IMR-90 (cell line): Measurements from ENCODE around the gene EVI5. TPM values are rescaled to one million over a fixed set of nuclear protein-coding genes. Genes with fewer than 3 reads are reported as not detected.

Source experiments
- ATAC-seq: fragments of 200-7000 bp; cut with Tn5 transposase; 2 replicates; pipeline ENCODE4 v1.9.1; 2020; ENCODE audit warnings: low read depth, mild to moderate bottlenecking, moderate library complexity
- BruUV-seq: library from RNA; stranded (reverse); fragments of 400-500 nt; replicated peaks from 2 replicates; lab custom pipeline; 2021; lab: Mats Ljungman, UMichigan
- CTCF ChIA-PET: fragments of 300-600 bp; formaldehyde crosslinking; extraction: SDS; loops from one replicate; lab custom pipeline; 2021; ENCODE audit warnings: antibody characterized with exemption; lab: Yijun Ruan, JAX
- POLR2A ChIA-PET: fragments of 300-600 bp; sonication (Branson Sonifier 250); formaldehyde crosslinking; loops from one replicate; lab custom pipeline; 2022; ENCODE audit warnings: antibody characterized with exemption; ENCODE audit not compliant: unreplicated experiment; lab: Charles Lee
- DNase-seq: peaks from one replicate; pipeline ENCODE4 v3.0.0; 2013
- H2AFZ ChIP-seq: replicated peaks from 2 replicates; pipeline ENCODE3; 2013; ENCODE audit warnings: low read length, mild to moderate bottlenecking; ENCODE audit not compliant: poor library complexity
- H2AK5ac ChIP-seq: 2 replicates; pipeline ENCODE4 v1.6.1; 2013; ENCODE audit warnings: low read depth, low read length, inconsistent platforms
- H2AK9ac ChIP-seq: replicated peaks from 2 replicates; pipeline ENCODE3; 2013; ENCODE audit warnings: mild to moderate bottlenecking, low read depth, low read length, moderate library complexity; ENCODE audit not compliant: poor library complexity
- H2BK120ac ChIP-seq: 2 replicates; pipeline ENCODE4 v1.6.1; 2013; ENCODE audit warnings: low read depth, low read length, inconsistent platforms
- H2BK15ac ChIP-seq: 3 replicates; pipeline ENCODE4 v1.6.1; 2013; ENCODE audit warnings: low read depth, low read length, inconsistent platforms
- H2BK20ac ChIP-seq: 2 replicates; pipeline ENCODE4 v1.6.1; 2013; ENCODE audit warnings: low read depth, mild to moderate bottlenecking, inconsistent platforms, low read length, moderate library complexity
- H2BK5ac ChIP-seq: 2 replicates; pipeline ENCODE4 v1.6.1; 2013; ENCODE audit warnings: mild to moderate bottlenecking, low read depth, low read length, inconsistent platforms; ENCODE audit not compliant: poor library complexity, severe bottlenecking
- H3K14ac ChIP-seq: replicated peaks from 2 replicates; pipeline ENCODE4 v1.6.1; 2013; ENCODE audit warnings: low read depth, low read length, inconsistent platforms
- H3K18ac ChIP-seq: 2 replicates; pipeline ENCODE4 v1.6.1; 2013; ENCODE audit warnings: low read depth, low read length, control low read depth
- H3K23ac ChIP-seq: 2 replicates; pipeline ENCODE4 v1.6.1; 2013; ENCODE audit warnings: low read depth, low read length, inconsistent platforms
- H3K27ac ChIP-seq: 2 replicates; pipeline ENCODE4 v1.5.1; 2013; ENCODE audit warnings: mild to moderate bottlenecking, control low read depth, low read length; ENCODE audit not compliant: insufficient read depth
- H3K27me3 ChIP-seq: 2 replicates; pipeline ENCODE4 v1.6.1; 2013; ENCODE audit warnings: low read length; ENCODE audit not compliant: control insufficient read depth, insufficient read depth
- H3K36me3 ChIP-seq: 2 replicates; pipeline ENCODE4 v1.6.1; 2013; ENCODE audit warnings: low read length, mixed read lengths; ENCODE audit not compliant: control insufficient read depth, insufficient read depth
- H3K4ac ChIP-seq: 2 replicates; pipeline ENCODE4 v1.6.1; 2013; ENCODE audit warnings: low read depth, low read length, inconsistent platforms
- H3K4me1 ChIP-seq: 2 replicates; pipeline ENCODE4 v1.6.1; 2013; ENCODE audit warnings: low read length, mixed read lengths; ENCODE audit not compliant: control insufficient read depth, insufficient read depth
- H3K4me2 ChIP-seq: 2 replicates; pipeline ENCODE4 v1.6.1; 2013; ENCODE audit warnings: low read depth, mild to moderate bottlenecking, control low read depth, low read length, moderate library complexity
- H3K4me3 ChIP-seq: 2 replicates; pipeline ENCODE4 v1.5.1; 2013; ENCODE audit warnings: low read depth, mild to moderate bottlenecking, control low read depth, low read length, moderate library complexity; ENCODE audit not compliant: insufficient read depth
- H3K56ac ChIP-seq: 2 replicates; pipeline ENCODE4 v1.6.1; 2013; ENCODE audit warnings: low read length, inconsistent platforms; ENCODE audit not compliant: insufficient read depth; ENCODE audit errors: extremely low read depth
- H3K79me1 ChIP-seq, 2 experiments: 2 replicates each; pipeline ENCODE4 v1.6.1; 2013; ENCODE audit warnings: low read length in 2 of 2, inconsistent platforms in 1 of 2, low read depth in 1 of 2
- H3K9ac ChIP-seq: 2 replicates; pipeline ENCODE4 v1.6.1; 2013; ENCODE audit warnings: low read depth, low read length, control low read depth
- H3K9me1 ChIP-seq: 2 replicates; pipeline ENCODE4 v1.6.1; 2013; ENCODE audit warnings: low read length, inconsistent platforms; ENCODE audit not compliant: insufficient read depth
- H3K9me3 ChIP-seq: 2 replicates; pipeline ENCODE4 v1.6.1; 2013; ENCODE audit warnings: low read length; ENCODE audit not compliant: control insufficient read depth, insufficient read depth
- H4K20me1 ChIP-seq: 2 replicates; pipeline ENCODE4 v1.6.1; 2013; ENCODE audit warnings: low read length, inconsistent platforms; ENCODE audit not compliant: insufficient read depth
- H4K5ac ChIP-seq: 2 replicates; pipeline ENCODE4 v1.6.1; 2013; ENCODE audit warnings: mild to moderate bottlenecking, low read depth, low read length, control low read depth
- H4K8ac ChIP-seq, 2 experiments: 2 replicates each; pipeline ENCODE4 v1.6.1; 2013; ENCODE audit warnings: low read depth in 2 of 2, low read length in 2 of 2, control low read depth in 1 of 2, inconsistent platforms in 1 of 2
- H4K91ac ChIP-seq: 2 replicates; pipeline ENCODE4 v1.6.1; 2013; ENCODE audit warnings: low read depth, low read length, inconsistent platforms; ENCODE audit not compliant: insufficient read depth
- BHLHE40 ChIP-seq: fragments of 150-350 bp; IDR thresholded peaks from 2 replicates; pipeline ENCODE4 v1.6.1; 2016; ENCODE audit warnings: mild to moderate bottlenecking, low read depth, low read length
- CEBPB ChIP-seq: IDR thresholded peaks from 2 replicates; pipeline ENCODE4 v1.6.1; 2012; ENCODE audit warnings: low read depth, low read length, improper control_type of control experiment
- CHD1 ChIP-seq: IDR thresholded peaks from 2 replicates; pipeline ENCODE4 v1.6.1; 2012; ENCODE audit warnings: low read depth, low read length, improper control_type of control experiment
- FOS ChIP-seq: fragments of 150-350 bp; IDR thresholded peaks from 2 replicates; pipeline ENCODE4 v1.6.1; 2016; ENCODE audit warnings: low read depth, low read length
- MAFK ChIP-seq: IDR thresholded peaks from 2 replicates; pipeline ENCODE4 v1.6.1; 2012; ENCODE audit warnings: low read depth, low read length, improper control_type of control experiment
- MAZ ChIP-seq: IDR thresholded peaks from 2 replicates; pipeline ENCODE4 v1.6.1; 2012; ENCODE audit warnings: low read depth, mild to moderate bottlenecking, low read length, improper control_type of control experiment, moderate library complexity, borderline replicate concordance
- MXI1 ChIP-seq: IDR thresholded peaks from 2 replicates; pipeline ENCODE4 v1.6.1; 2012; ENCODE audit warnings: low read depth, mild to moderate bottlenecking, low read length, moderate library complexity, borderline replicate concordance
- RAD21 ChIP-seq: IDR thresholded peaks from 2 replicates; pipeline ENCODE4 v1.6.1; 2012; ENCODE audit warnings: low read length, improper control_type of control experiment
- RFX5 ChIP-seq: IDR thresholded peaks from 2 replicates; pipeline ENCODE4 v1.8.0; 2012; ENCODE audit warnings: low read depth, mild to moderate bottlenecking, low read length, moderate library complexity
- SMC3 ChIP-seq: fragments of 150-350 bp; IDR thresholded peaks from 2 replicates; pipeline ENCODE4 v1.6.1; 2016; ENCODE audit warnings: low read depth, mild to moderate bottlenecking, antibody characterized with exemption, low read length, moderate library complexity
- USF2 ChIP-seq: fragments of 150-350 bp; IDR thresholded peaks from 2 replicates; pipeline ENCODE4 v1.6.1; 2017; ENCODE audit warnings: mild to moderate bottlenecking, antibody characterized with exemption, low read length, low read depth
- WGBS, 2 experiments: methylation state at CpG; one replicate each; pipeline versions ENCODE4 v1.1.5 to v1.1.7; 2013; ENCODE audit warnings: missing lambda C conversion rate in 2 of 2; ENCODE audit not compliant: insufficient read length in 1 of 2; ENCODE audit errors: extremely low coverage in 2 of 2; 5-methylcytosine and 5-hydroxymethylcytosine counted together
- dilution Hi-C: fragments of 300-500 bp; cut with HindIII; formaldehyde crosslinking; loops from one replicate; pipeline ENCODE4 v1.14.3; 2018; ENCODE audit warnings: low sequenced_read_pairs; ENCODE audit not compliant: unreplicated experiment
- in situ Hi-C: fragments of 300-500 bp; cut with MboI; formaldehyde crosslinking; loops from 3 replicates; pipeline ENCODE4 v1.14.3; 2019; ENCODE audit warnings: low sequenced_read_pairs, inconsistent platforms, mixed read lengths
- intact Hi-C: fragments of 100-400 bp; cut with micrococcal nuclease; formaldehyde crosslinking; loops from 2 replicates; pipeline ENCODE4 v1.10.0; 2022
- polyA plus RNA-seq, 3 experiments: library from polyadenylated mRNA; depleted of rRNA; stranded (reverse); fragments of >200 nt; gene quantifications; 2 replicates each; pipeline ENCODE4 v1.2.3, GENCODE V29; 2012; ENCODE audit warnings: low replicate concordance in 1 of 3
- total RNA-seq: library from RNA; depleted of rRNA; stranded (reverse); fragments of >200 nt; gene quantifications from 2 replicates; pipeline ENCODE4 v1.2.3, GENCODE V29; 2012

The EVI5 gene
- total and polyA plus RNA-seq, 2 of the 4 experiments (the other 2 are of a cell fraction): 13.9 to 26.9 TPM

- H3K4me2 ChIP-seq: no peak overlapping the region; the same call in 1 of the 2 replicates
- POLR2A ChIA-PET: no interaction called here
- no CpG with 5 or more reads among the region's 7 CpGs for WGBS, 2 experiments
Observed at GRCh38 chr1:92487078-92487605, 297.8 kb downstream of the EVI5 start.

More at GRCh38 chr1:92487078-92487605, 297.8 kb downstream of the EVI5 start:
- Histone ChIP-seq H4K8ac (no peak overlapping the region), H3K4me1 (peaks cover 6% of the 10 kb centered on the region), H3K79me1 (no peaks in the 10 kb centered on the region), H3K9me3 (no peaks in the 10 kb centered on the region; the same call in 1 of the 2 replicates), H3K23ac (peak overlapping the region; percentile 52; the same call in 1 of the 2 replicates), H2BK120ac (no peak overlapping the region), H2AK5ac (no peak overlapping the region), H3K56ac (no peak overlapping the region), H2AK9ac (no peak overlapping the region), H3K9ac (no peak overlapping the region), H3K27ac (no peak overlapping the region), H3K14ac (no peak overlapping the region), H3K9me1 (no peaks in the 10 kb centered on the region), H4K91ac (no peak overlapping the region), H4K20me1 (peaks cover 11% of the 10 kb centered on the region), H3K4me3 (no peak overlapping the region), H4K5ac (no peak overlapping the region), H3K18ac (no peak overlapping the region), H3K27me3 (peaks cover 70% of the 10 kb centered on the region), H2AFZ (peak overlapping the region; percentile 51), H2BK5ac (no peak overlapping the region), H3K4ac (no peak overlapping the region), H2BK15ac (no peak overlapping the region), H3K36me3 (no peaks in the 10 kb centered on the region), H2BK20ac (no peak overlapping the region)
- no TSS peak for BruUV-seq
- TF ChIP-seq RFX5 (no peak), CHD1 (no peak), FOS (no peak), SMC3 (no peak), CEBPB (no peak), RAD21 (no peak), MXI1 (no peak), BHLHE40 (no peak), USF2 (no peak), MAFK (no peak), MAZ (no peak)
- intact Hi-C loops: loop anchor here (10.0 kb wide), 1 partner anchor 348 kb away; the partner anchor contains the start of gene RPL5
- in situ Hi-C loops: no loop called here
- no peak for DNase-seq
- dilution Hi-C loops: no loop called here
- no peak for ATAC-seq
- CTCF ChIA-PET: interaction anchor here (0.6 kb wide), 1 partner anchor 24 kb away, joined by 3 read pairs; no protein-coding TSS in a partner anchor
